ENCODE results near the gene WWTR1. TPM values are rescaled to one million over a fixed set of nuclear protein-coding genes. Genes with fewer than 3 reads are reported as not detected.

WWTR1 gene
- 35.9 and 48.5 TPM in 2 replicates for total RNA-seq

DNA sequence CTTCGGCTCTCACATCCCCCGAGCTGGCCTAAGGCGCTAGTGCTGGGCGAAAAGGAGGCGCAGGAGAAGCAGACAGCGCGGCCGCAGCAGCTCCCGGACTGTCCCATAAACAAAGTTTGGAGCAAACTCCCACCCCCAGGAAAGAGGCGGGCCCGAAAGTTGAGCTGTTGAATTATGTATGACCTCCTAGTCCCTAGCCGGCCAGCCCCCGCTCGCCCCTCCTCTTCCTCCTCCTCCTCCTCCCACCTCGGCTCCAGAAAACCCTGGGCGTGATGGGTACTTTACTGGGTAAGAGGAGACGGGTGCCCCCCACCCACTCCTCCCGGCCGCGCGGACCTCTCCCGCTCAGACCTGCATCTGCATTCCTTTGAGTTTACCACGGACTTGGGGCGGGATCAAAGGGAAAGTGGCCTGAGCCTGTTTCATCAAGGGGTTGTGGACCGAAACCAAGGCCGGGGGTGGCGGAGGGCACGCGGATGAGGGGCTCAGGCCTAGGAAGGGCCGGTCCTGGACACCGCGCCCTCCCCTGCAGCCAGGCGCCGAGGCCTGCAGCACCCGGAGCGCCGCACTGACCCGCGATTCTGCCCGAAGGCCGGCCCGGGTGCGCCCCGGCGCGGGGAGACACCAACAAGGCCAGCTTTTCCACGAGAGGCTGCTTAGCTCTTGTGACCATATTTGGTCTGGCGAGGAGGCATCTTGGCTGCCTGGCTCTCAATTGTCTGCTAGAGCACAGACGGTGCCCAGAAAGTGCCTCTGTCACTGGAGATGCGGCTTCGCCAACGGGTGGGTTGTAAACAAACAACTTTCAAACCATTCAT, at the start of gene WWTR1:
WWTR1 (minus strand) TSS at position 100 of the 818 bp plus-strand sequence. CDS start 719 bp downstream, outside the sequence.

DNA sequence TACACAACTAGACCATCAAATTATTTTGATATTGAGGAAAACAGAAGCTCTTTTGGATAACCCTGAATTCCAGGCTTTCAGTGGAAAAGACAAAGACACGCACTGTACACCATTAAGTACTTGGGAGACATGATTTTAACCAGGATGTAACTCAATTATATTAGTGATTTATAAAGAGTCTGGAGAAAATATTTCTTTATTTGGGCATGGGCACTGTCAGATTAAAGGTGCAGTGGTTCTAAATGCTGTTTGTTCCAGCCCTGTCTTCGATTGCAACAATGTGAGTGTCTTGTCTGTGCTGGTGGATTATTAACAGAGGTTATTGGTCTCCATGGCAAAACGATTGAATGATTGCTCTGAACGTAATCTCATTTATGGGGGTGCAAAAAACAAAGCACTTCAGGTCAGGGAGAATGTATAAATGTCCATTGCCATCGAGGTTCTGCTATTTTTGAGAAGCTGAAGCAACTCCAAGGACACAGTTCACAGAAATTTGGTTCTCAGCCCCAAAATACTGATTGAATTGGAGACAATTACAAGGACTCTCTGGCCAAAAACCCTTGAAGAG, 183.5 kb downstream of the WWTR1 start, which contains the start of gene TM4SF4:
TM4SF4 (plus strand) TSS at position 448 of the 568 bp plus-strand sequence. CDS start 181 bp downstream, outside the sequence.

Other genes with a start within 250 kb of the WWTR1 start
- gene TM4SF4, start 183.3 kb downstream of the WWTR1 start, total RNA-seq, result not detected in 2 replicates
- gene COMMD2, start 94.5 kb upstream of the WWTR1 start, total RNA-seq, result 15.9 and 22.0 TPM in 2 replicates
- gene ANKUB1, start 134.5 kb upstream of the WWTR1 start, total RNA-seq, result 1.7 and 2.0 TPM in 2 replicates
- 21.4 and 36.5 TPM in 2 replicates for gene RNF13, start 155.2 kb upstream of the WWTR1 start, total RNA-seq

Data from airway epithelial cell (primary cell).